OCI-M1 (cell line): ENCODE measurements around the gene COG1.
"Not testable (repeated sequence)": the region's sequence is repeated elsewhere in the genome, so short reads cannot be mapped to it uniquely, and the experiment has no call there.

Source experiments
- DNase-seq: peaks from one replicate; lab custom pipeline; 2025; lab: John Stamatoyannopoulos, UW

The COG1 gene

GRCh38 chr17:73192894-73193701, at the start of gene COG1:
TSS of gene COG1 (plus strand) at chr17:73193055. CDS start at chr17:73193070, 15 bp downstream.
- DNase-seq, result peak; percentile 91

- DNase-seq, result not testable (repeated sequence)
These were observed 48.6 kb upstream of the COG1 start for GRCh38 chr17:73144209-73144608.

GRCh38 chr17:73145641-73146040, 47.2 kb upstream of the COG1 start:
- DNase-seq, result no peak

GRCh38 chr17:73147791-73148190, 45.1 kb upstream of the COG1 start:
- DNase-seq, result not testable (repeated sequence)

GRCh38 chr17:73148540-73149334, 44.1 kb upstream of the COG1 start:
- no peak for DNase-seq

GRCh38 chr17:73150622-73151300, 42.1 kb upstream of the COG1 start:
- not testable (repeated sequence) for DNase-seq

- DNase-seq, result peak; percentile 48
These were observed 40.8 kb upstream of the COG1 start for GRCh38 chr17:73151916-73152632.

GRCh38 chr17:73155410-73156165, 37.3 kb upstream of the COG1 start:
- DNase-seq, result no peak

- peak; percentile 82 for DNase-seq
These were observed 36.6 kb upstream of the COG1 start for GRCh38 chr17:73156166-73156840.

- DNase-seq, result peak; percentile 26
These were observed 35.9 kb upstream of the COG1 start for GRCh38 chr17:73156887-73157520.

- DNase-seq, result no peak
These were observed 35.3 kb upstream of the COG1 start for GRCh38 chr17:73157521-73157890.

- no peak for DNase-seq
These were observed 34.7 kb upstream of the COG1 start for GRCh38 chr17:73158133-73158532.

GRCh38 chr17:73160980-73161630, 31.8 kb upstream of the COG1 start:
- no peak for DNase-seq

- no peak for DNase-seq
These were observed 29.8 kb upstream of the COG1 start for GRCh38 chr17:73163043-73163442.

- DNase-seq, result no peak
These were observed 27.0 kb upstream of the COG1 start for GRCh38 chr17:73165616-73166404.

- DNase-seq, result peak; percentile 91
These were observed 25.9 kb upstream of the COG1 start for GRCh38 chr17:73166731-73167581.

- DNase-seq, result no peak
These were observed 24.2 kb upstream of the COG1 start for GRCh38 chr17:73168667-73169066.

GRCh38 chr17:73170324-73170723, 22.5 kb upstream of the COG1 start:
- DNase-seq, result no peak
